Caco-2 (cell line): Measurements from ENCODE around the gene CNTN5. TPM values are rescaled to one million over a fixed set of nuclear protein-coding genes. Genes with fewer than 3 reads are reported as not detected.

Experiments
- BruUV-seq: library from RNA; stranded (reverse); fragments of 400-500 nt; replicated peaks from 2 replicates; lab custom pipeline; 2021; lab: Mats Ljungman, UMichigan
- CTCF ChIA-PET: fragments of 300-600 bp; sonication (Branson Sonifier 250); formaldehyde crosslinking; loops from one replicate; lab custom pipeline; 2022; ENCODE audit warnings: antibody characterized with exemption; lab: Charles Lee
- POLR2A ChIA-PET: fragments of 300-600 bp; sonication (Branson Sonifier 250); formaldehyde crosslinking; loops from one replicate; lab custom pipeline; 2022; ENCODE audit warnings: antibody characterized with exemption; lab: Charles Lee
- DNase-seq, 2 experiments: peaks; one replicate each; pipeline versions ENCODE4 v3.0.0 to v3.0.0-alpha.2; 2020 to 2022
- H3K27me3 ChIP-seq: replicated peaks from 2 replicates; pipeline ENCODE4 v1.6.0; 2011; ENCODE audit warnings: low read length; ENCODE audit not compliant: control insufficient read depth, insufficient read depth
- H3K36me3 ChIP-seq: 2 replicates; pipeline ENCODE4 v1.5.1; 2011; ENCODE audit warnings: low read length; ENCODE audit not compliant: control insufficient read depth, insufficient read depth
- H3K4me1 ChIP-seq: fragments of 250-450 bp; sonication (Bioruptor Pico); 2 replicates; pipeline ENCODE4 v1.5.1; 2020; ENCODE audit warnings: mild to moderate bottlenecking
- H3K4me3 ChIP-seq: 2 replicates; pipeline ENCODE4 v1.5.1; 2011; ENCODE audit warnings: low read depth, mild to moderate bottlenecking, control low read depth, low read length
- H3K9me3 ChIP-seq: fragments of 250-450 bp; sonication (Bioruptor Pico); 2 replicates; pipeline ENCODE4 v1.5.1; 2020; ENCODE audit warnings: mild to moderate bottlenecking, moderate library complexity
- H3K27ac Mint-ChIP-seq: one replicate; pipeline ENCODE4 v1.8.0; 2022; ENCODE audit warnings: mixed read lengths; ENCODE audit not compliant: unreplicated experiment
- H3K27me3 Mint-ChIP-seq: one replicate; pipeline ENCODE4 v1.8.0; 2022; ENCODE audit warnings: mixed read lengths; ENCODE audit not compliant: insufficient read depth, unreplicated experiment
- H3K36me3 Mint-ChIP-seq: one replicate; pipeline ENCODE4 v1.8.0; 2022; ENCODE audit warnings: mild to moderate bottlenecking, mixed read lengths; ENCODE audit not compliant: insufficient read depth, unreplicated experiment
- H3K4me1 Mint-ChIP-seq: one replicate; pipeline ENCODE4 v1.8.0; 2022; ENCODE audit warnings: low read depth, mixed read lengths; ENCODE audit not compliant: unreplicated experiment
- H3K4me3 Mint-ChIP-seq: one replicate; pipeline ENCODE4 v1.8.0; 2022; ENCODE audit warnings: mild to moderate bottlenecking, moderate library complexity, mixed read lengths; ENCODE audit not compliant: unreplicated experiment
- H3K9me3 Mint-ChIP-seq: one replicate; pipeline ENCODE4 v1.8.0; 2022; ENCODE audit warnings: mixed read lengths; ENCODE audit not compliant: unreplicated experiment
- intact Hi-C: fragments of 100-400 bp; cut with micrococcal nuclease; formaldehyde crosslinking; loops from one replicate; pipeline ENCODE4 v1.10.0; 2022; ENCODE audit not compliant: unreplicated experiment
- total RNA-seq: library from RNA; stranded (reverse); gene quantifications from 2 replicates; pipeline ENCODE4 v1.2.3, GENCODE V29; 2022
- TF ChIP-seq, protein P1 (sequence below), 2 experiments: fragments of 200-600 bp in 1 of 2; IDR thresholded peaks; 1 replicate in 1 of 2; 2 replicates in 1 of 2; pipeline versions ENCODE4 v1.5.1 to v1.8.0; 2011 to 2022; ENCODE audit warnings: antibody characterized with exemption in 1 of 2, control low read depth in 1 of 2, inconsistent platforms in 1 of 2, low read depth in 1 of 2, low read length in 1 of 2, mild to moderate bottlenecking in 1 of 2, moderate library complexity in 1 of 2; ENCODE audit not compliant: insufficient read depth in 1 of 2, severe bottlenecking in 1 of 2, unreplicated experiment in 1 of 2

Gene CNTN5
- total RNA-seq, 1 experiment from 2014 or later = 1.00 TPM

DNA sequence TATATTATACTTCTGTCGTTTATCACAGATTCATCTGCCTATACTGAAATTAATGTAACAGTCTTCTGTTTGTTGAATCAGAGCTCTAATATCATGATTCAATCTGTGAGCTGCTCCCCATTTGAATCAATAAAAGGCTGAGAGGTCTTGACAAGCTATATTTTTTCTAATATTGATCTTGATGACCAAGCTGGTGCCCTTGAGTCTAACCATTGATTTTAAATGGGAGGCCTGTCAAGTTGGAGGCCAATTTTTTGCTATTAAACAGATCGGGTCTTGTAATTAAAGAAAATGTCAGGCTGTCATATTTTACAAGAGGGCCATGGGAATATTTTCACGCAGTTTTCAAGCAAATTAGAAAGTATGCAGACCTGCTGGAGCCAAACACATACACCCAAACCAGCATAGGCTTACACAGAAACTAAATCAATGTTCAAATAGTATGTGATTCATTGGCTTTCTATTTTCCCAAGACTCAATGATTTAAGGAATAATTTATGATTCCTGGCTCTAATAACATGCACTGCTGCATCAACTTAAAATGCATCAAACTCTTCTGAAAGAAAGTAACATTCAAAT is 286.9 kb downstream of the CNTN5 start:
- no peaks in the 10 kb centered on the region for H3K27me3 ChIP-seq
- no TSS peak for BruUV-seq
- H3K36me3 ChIP-seq = no peaks in the 10 kb centered on the region
- Mint-ChIP-seq H3K4me1 (no peaks in the 10 kb centered on the region), H3K27ac (no peak overlapping the region), H3K4me3 (no peak overlapping the region), H3K9me3 (no peaks in the 10 kb centered on the region), H3K27me3 (no peaks in the 10 kb centered on the region), H3K36me3 (no peaks in the 10 kb centered on the region)
- H3K9me3 ChIP-seq = no peaks in the 10 kb centered on the region
- no peak for DNase-seq
- intact Hi-C loops = no loop called here
- TF ChIP-seq, protein P1, sequence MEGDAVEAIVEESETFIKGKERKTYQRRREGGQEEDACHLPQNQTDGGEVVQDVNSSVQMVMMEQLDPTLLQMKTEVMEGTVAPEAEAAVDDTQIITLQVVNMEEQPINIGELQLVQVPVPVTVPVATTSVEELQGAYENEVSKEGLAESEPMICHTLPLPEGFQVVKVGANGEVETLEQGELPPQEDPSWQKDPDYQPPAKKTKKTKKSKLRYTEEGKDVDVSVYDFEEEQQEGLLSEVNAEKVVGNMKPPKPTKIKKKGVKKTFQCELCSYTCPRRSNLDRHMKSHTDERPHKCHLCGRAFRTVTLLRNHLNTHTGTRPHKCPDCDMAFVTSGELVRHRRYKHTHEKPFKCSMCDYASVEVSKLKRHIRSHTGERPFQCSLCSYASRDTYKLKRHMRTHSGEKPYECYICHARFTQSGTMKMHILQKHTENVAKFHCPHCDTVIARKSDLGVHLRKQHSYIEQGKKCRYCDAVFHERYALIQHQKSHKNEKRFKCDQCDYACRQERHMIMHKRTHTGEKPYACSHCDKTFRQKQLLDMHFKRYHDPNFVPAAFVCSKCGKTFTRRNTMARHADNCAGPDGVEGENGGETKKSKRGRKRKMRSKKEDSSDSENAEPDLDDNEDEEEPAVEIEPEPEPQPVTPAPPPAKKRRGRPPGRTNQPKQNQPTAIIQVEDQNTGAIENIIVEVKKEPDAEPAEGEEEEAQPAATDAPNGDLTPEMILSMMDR (IDR thresholded peaks at IDR 0.05; ENCODE audit: insufficient read depth in 1 of 2, low read depth in 1 of 2, low read length in 1 of 2, severe bottlenecking in 1 of 2, unreplicated experiment in 1 of 2) = no peak
- H3K4me1 ChIP-seq = no peaks in the 10 kb centered on the region
- ChIA-PET CTCF (no interaction called here), POLR2A (no interaction called here)
- no peak overlapping the region for H3K4me3 ChIP-seq

DNA sequence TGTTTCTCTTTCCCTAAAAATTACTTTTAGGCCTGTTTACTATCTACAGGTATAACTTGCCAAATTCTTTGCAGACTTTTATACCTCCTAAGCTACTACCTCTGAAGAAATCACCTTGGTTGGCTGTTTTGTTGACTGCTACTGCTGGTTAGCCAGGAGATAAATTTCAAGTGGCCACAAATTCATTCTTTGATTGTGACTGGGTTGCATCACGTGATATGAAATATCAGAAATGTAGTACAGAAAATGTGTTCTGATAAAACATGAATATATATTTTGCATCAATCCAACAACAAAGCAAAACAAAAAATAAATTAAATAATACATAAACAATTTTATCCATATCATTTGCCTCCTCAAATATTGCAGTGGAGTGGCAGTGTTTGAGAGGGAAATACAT is 291.1 kb downstream of the CNTN5 start:
- no peaks in the 10 kb centered on the region for H3K9me3 ChIP-seq
- peaks cover 1% of the 10 kb centered on the region for H3K27me3 Mint-ChIP-seq
- intact Hi-C loops = no loop called here
- BruUV-seq = no TSS peak
- no peak overlapping the region for H3K27ac Mint-ChIP-seq
- H3K9me3 Mint-ChIP-seq = no peaks in the 10 kb centered on the region
- H3K4me1 Mint-ChIP-seq = no peaks in the 10 kb centered on the region
- no peak overlapping the region for H3K4me3 ChIP-seq
- H3K27me3 ChIP-seq = no peaks in the 10 kb centered on the region
- no peak overlapping the region for H3K4me3 Mint-ChIP-seq
- H3K4me1 ChIP-seq = no peaks in the 10 kb centered on the region
- no peak for DNase-seq
- TF ChIP-seq, protein P1 (IDR thresholded peaks at IDR 0.05; ENCODE audit: insufficient read depth in 1 of 2, low read depth in 1 of 2, low read length in 1 of 2, severe bottlenecking in 1 of 2, unreplicated experiment in 1 of 2) = no peak
- H3K36me3 ChIP-seq = no peaks in the 10 kb centered on the region
- CTCF ChIA-PET = no interaction called here
- H3K36me3 Mint-ChIP-seq = no peaks in the 10 kb centered on the region
- POLR2A ChIA-PET = no interaction called here

DNA sequence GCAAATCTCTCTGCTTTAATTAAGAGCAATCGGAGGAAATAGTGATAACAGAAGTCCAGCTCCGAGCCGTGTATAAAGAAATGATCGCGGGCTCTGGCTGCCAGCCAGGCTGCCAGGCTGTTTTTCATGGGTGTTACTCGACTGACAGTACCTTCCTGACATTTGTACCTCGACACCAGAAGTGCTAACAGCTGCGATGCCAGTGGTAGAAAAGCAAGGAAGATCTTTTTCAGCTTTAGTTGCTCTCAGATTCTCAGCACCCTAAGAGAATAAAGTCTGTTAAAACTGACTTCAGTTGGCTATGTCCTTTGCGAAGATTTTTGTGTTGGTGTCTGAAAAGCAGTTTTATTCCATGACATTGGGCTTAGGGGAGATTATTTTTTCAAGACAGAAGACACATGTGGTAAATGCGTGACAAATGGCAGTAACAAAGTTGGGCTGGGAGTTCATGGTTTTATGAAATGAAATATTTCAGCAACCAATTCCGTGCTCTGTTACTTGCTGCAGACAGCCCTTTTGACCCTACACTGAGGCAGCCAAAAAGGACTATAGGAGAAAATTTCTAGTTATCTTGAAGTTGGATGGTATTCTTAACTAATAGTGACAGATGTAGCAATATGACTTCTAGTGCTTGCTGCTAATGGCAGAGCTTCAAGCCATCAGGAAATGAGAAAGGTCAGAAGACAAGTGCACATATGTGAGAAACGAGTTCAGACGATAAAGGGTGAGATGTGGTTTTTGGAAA is 296.2 kb downstream of the CNTN5 start:
- Histone ChIP-seq H3K9me3 (no peaks in the 10 kb centered on the region), H3K4me1 (no peaks in the 10 kb centered on the region), H3K36me3 (no peaks in the 10 kb centered on the region), H3K4me3 (no peak overlapping the region), H3K27me3 (no peaks in the 10 kb centered on the region)
- CTCF ChIA-PET = no interaction called here
- H3K4me1 Mint-ChIP-seq = no peaks in the 10 kb centered on the region
- peaks cover 3% of the 10 kb centered on the region for H3K27me3 Mint-ChIP-seq
- POLR2A ChIA-PET = no interaction called here
- DNase-seq = no peak
- no peak overlapping the region for H3K27ac Mint-ChIP-seq
- H3K9me3 Mint-ChIP-seq = no peaks in the 10 kb centered on the region
- no TSS peak for BruUV-seq
- no peak overlapping the region for H3K4me3 Mint-ChIP-seq
- TF ChIP-seq, protein P1 (IDR thresholded peaks at IDR 0.05; ENCODE audit: insufficient read depth in 1 of 2, low read depth in 1 of 2, low read length in 1 of 2, severe bottlenecking in 1 of 2, unreplicated experiment in 1 of 2) = no peak
- intact Hi-C loops = no loop called here
- no peaks in the 10 kb centered on the region for H3K36me3 Mint-ChIP-seq
